ENCODE data around the gene LHX5. TPM values are rescaled to one million over a fixed set of nuclear protein-coding genes. Genes with fewer than 3 reads are reported as not detected.

LHX5 gene
- total RNA-seq, 1 donor from 2014 or later = 48.4 TPM

- Mint-ChIP-seq H3K36me3 (no peaks in the 10 kb centered on the region), H3K27ac (no peak overlapping the region), H3K4me1 (peaks cover 38% of the 10 kb centered on the region), H3K27me3 (ENCODE audit: insufficient read depth, low read depth) (peaks cover 68% of the 10 kb centered on the region), H3K4me3 (peak overlapping the region; percentile 75), H3K9me3 (peaks cover 3% of the 10 kb centered on the region)
- H3K9ac ChIP-seq = no peak overlapping the region
- H3K4me1 ChIP-seq = peaks cover 74% of the 10 kb centered on the region
- no peaks in the 10 kb centered on the region for H3K27me3 ChIP-seq
- peak overlapping the region; percentile 97 for H3K4me2 ChIP-seq
- H4K20me1 ChIP-seq (ENCODE audit: low read depth) = peaks cover 99% of the 10 kb centered on the region
- H3K79me2 ChIP-seq (ENCODE audit: low read depth) = peaks cover 99% of the 10 kb centered on the region
- TF ChIP-seq, protein P1, sequence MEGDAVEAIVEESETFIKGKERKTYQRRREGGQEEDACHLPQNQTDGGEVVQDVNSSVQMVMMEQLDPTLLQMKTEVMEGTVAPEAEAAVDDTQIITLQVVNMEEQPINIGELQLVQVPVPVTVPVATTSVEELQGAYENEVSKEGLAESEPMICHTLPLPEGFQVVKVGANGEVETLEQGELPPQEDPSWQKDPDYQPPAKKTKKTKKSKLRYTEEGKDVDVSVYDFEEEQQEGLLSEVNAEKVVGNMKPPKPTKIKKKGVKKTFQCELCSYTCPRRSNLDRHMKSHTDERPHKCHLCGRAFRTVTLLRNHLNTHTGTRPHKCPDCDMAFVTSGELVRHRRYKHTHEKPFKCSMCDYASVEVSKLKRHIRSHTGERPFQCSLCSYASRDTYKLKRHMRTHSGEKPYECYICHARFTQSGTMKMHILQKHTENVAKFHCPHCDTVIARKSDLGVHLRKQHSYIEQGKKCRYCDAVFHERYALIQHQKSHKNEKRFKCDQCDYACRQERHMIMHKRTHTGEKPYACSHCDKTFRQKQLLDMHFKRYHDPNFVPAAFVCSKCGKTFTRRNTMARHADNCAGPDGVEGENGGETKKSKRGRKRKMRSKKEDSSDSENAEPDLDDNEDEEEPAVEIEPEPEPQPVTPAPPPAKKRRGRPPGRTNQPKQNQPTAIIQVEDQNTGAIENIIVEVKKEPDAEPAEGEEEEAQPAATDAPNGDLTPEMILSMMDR (IDR thresholded peaks at IDR 0.05) = no peak
- TF ChIP-seq EZH2phosphoT487 (IDR thresholded peaks at IDR 0.05) = no peak
- no peak for TF ChIP-seq EZH2 (IDR thresholded peaks at IDR 0.05)
- no peaks in the 10 kb centered on the region for H3K36me3 ChIP-seq
- H3F3A ChIP-seq (ENCODE audit: low read depth) = peaks cover 97% of the 10 kb centered on the region
- no peak for DNase-seq (ENCODE audit: low spot score)
- H3K4me3 ChIP-seq = peak overlapping the region; percentile 73
- no peaks in the 10 kb centered on the region for H3K9me3 ChIP-seq (ENCODE audit: low read depth)
- no peak overlapping the region for H2AFZ ChIP-seq (replicated peaks)
- no peak overlapping the region for H3K27ac ChIP-seq
These were observed 8.8 kb upstream of the LHX5 start for GRCh38 chr12:113480336-113480971.

DNA sequence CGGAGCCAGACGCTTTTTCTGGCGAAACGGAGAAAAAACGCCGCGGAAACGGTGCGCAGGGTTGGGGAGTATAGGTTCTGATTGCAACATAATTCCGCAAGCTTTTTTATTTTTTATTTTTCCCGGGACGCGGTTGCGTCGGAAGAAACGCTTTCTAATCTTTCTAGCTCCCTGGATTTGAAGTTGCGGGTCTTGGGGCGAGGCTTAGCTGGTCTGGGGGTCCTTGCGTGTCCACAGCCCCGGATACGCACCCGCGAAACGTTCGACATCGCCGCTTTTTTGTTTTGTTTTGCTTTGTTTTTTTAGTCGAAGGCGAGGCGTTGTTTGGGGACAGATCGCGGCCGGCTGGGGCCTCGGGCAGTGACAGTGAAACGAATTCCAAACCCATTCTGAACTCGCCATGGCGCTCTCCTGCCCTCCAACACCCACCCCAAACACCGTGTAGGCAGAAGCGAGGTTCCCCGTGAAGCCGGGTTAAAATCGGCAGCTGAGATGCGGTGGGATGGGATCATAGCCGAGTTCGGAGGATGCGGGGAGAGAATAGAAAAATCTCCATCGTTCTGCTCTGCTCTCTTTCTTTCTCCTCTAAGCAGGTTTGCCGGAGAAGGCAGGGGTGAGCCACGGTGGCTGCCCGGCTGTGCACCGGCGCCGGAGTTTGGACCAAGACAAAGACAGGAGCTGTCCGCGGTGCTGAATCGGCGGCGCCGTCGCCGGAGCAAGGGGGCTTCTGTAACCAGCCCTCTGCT is 8.1 kb upstream of the LHX5 start:
- no peak overlapping the region for H2AFZ ChIP-seq (replicated peaks)
- H3K4me1 Mint-ChIP-seq = peaks cover 45% of the 10 kb centered on the region
- no peaks in the 10 kb centered on the region for H3K9me3 ChIP-seq (ENCODE audit: low read depth)
- no peak overlapping the region for H3K27ac Mint-ChIP-seq
- TF ChIP-seq EZH2 (IDR thresholded peaks at IDR 0.05) = no peak
- no peak for TF ChIP-seq EZH2phosphoT487 (IDR thresholded peaks at IDR 0.05)
- TF ChIP-seq, protein P1 (IDR thresholded peaks at IDR 0.05) = no peak
- peak overlapping the region; percentile 97 for H3K4me2 ChIP-seq
- no peaks in the 10 kb centered on the region for H3K36me3 Mint-ChIP-seq
- peak overlapping the region; percentile 86 for H3K27ac ChIP-seq
- no peaks in the 10 kb centered on the region for H3K36me3 ChIP-seq
- H3K4me3 Mint-ChIP-seq = peak overlapping the region; percentile 75
- H3K4me1 ChIP-seq = peaks cover 67% of the 10 kb centered on the region
- H3K27me3 Mint-ChIP-seq (ENCODE audit: insufficient read depth, low read depth) = peaks cover 71% of the 10 kb centered on the region
- H4K20me1 ChIP-seq (ENCODE audit: low read depth) = peaks cover 99% of the 10 kb centered on the region
- H3F3A ChIP-seq (ENCODE audit: low read depth) = peaks cover 97% of the 10 kb centered on the region
- no peak overlapping the region for H3K9ac ChIP-seq
- peaks cover 3% of the 10 kb centered on the region for H3K9me3 Mint-ChIP-seq
- H3K27me3 ChIP-seq = no peaks in the 10 kb centered on the region
- peak overlapping the region; percentile 73 for H3K4me3 ChIP-seq
- H3K79me2 ChIP-seq (ENCODE audit: low read depth) = peaks cover 100% of the 10 kb centered on the region
- peak; percentile 94 for DNase-seq (ENCODE audit: low spot score)

DNA sequence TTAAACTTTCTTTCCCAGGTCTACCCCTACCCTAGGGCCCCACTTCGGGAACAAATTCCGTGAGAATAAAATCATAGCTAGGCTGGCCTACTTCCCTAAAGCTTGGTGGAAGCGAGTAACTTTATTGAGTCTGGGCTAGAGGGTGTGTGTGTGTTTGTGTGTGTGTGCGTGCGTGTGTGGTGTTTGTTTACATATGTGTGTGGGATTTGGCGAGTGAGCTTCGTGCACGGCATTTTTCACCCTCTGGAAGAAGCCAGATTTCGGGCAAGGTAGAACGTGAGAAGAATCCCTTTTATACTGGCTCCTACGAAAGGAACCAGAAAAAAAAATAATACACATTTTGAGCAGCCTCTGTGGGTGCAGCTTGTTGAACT is 7.5 kb upstream of the LHX5 start:
- Histone ChIP-seq H4K20me1 (ENCODE audit: low read depth) (peaks cover 99% of the 10 kb centered on the region), H3F3A (ENCODE audit: low read depth) (peaks cover 97% of the 10 kb centered on the region), H3K4me2 (peak overlapping the region; percentile 97), H3K4me1 (peaks cover 67% of the 10 kb centered on the region), H2AFZ (replicated peaks) (no peak overlapping the region), H3K27me3 (no peaks in the 10 kb centered on the region), H3K36me3 (no peaks in the 10 kb centered on the region), H3K9ac (no peak overlapping the region), H3K4me3 (peak overlapping the region; percentile 73), H3K9me3 (ENCODE audit: low read depth) (no peaks in the 10 kb centered on the region), H3K79me2 (ENCODE audit: low read depth) (peaks cover 100% of the 10 kb centered on the region), H3K27ac (peak overlapping the region; percentile 86)
- Mint-ChIP-seq H3K36me3 (no peaks in the 10 kb centered on the region), H3K9me3 (peaks cover 3% of the 10 kb centered on the region), H3K4me3 (peak overlapping the region; percentile 75), H3K27ac (no peak overlapping the region), H3K4me1 (peaks cover 49% of the 10 kb centered on the region), H3K27me3 (ENCODE audit: insufficient read depth, low read depth) (peaks cover 77% of the 10 kb centered on the region)
- peak; percentile 27 for DNase-seq (ENCODE audit: low spot score)
- TF ChIP-seq EZH2 (IDR thresholded peaks at IDR 0.05) = no peak
- TF ChIP-seq, protein P1 (IDR thresholded peaks at IDR 0.05) = no peak
- no peak for TF ChIP-seq EZH2phosphoT487 (IDR thresholded peaks at IDR 0.05)

All from neural progenitor cell (in vitro differentiated cells).